Measurements from ENCODE around the gene LINGO4.

The LINGO4 gene

DNA sequence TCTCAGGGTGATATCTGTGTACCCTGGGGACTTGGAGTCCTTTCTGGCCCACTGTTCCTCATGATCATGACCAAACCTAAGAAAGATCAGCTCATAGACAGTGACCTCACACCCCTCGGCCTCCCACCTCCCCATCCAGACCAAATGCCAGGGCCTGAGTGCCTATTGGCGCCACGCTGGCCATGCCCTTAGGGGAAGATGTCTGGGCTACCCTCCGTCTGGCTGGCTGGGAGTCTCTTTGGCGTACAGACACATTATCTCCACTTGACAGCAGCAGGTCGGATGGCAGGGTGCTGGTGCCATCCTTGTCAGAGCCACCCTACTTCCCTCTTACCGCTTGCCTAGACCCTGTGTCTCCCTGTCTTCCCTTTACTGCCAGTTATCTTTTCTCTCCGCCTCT, 18.0 kb upstream of the LINGO4 start:
- H3K27ac ChIP-seq (ENCODE audit: low read depth, low read length), result no peak overlapping the region
- no peak overlapping the region for H2AFZ ChIP-seq (ENCODE audit: low read length, unreplicated experiment)
- peaks cover 4% of the 10 kb centered on the region; the same call in 1 of the 2 replicates for H3K27me3 ChIP-seq (ENCODE audit: insufficient read depth, low read length)
- H3K4me1 ChIP-seq (ENCODE audit: control insufficient read depth, insufficient read depth, low read length, unreplicated experiment), result peaks cover 3% of the 10 kb centered on the region
- H3K79me2 ChIP-seq (ENCODE audit: control insufficient read depth, insufficient read depth, low read length, unreplicated experiment), result no peaks in the 10 kb centered on the region
- no peak overlapping the region for H3K4me3 ChIP-seq (ENCODE audit: low read depth, low read length)
- no peaks in the 10 kb centered on the region for H3K36me3 ChIP-seq (ENCODE audit: insufficient read depth, low read length)

GRCh38 chr1:151822404-151822803, 17.2 kb upstream of the LINGO4 start:
- peaks cover 4% of the 10 kb centered on the region; the same call in 1 of the 2 replicates for H3K27me3 ChIP-seq (ENCODE audit: insufficient read depth, low read length)
- no peaks in the 10 kb centered on the region for H3K36me3 ChIP-seq (ENCODE audit: insufficient read depth, low read length)
- no peak overlapping the region for H2AFZ ChIP-seq (ENCODE audit: low read length, unreplicated experiment)
- H3K79me2 ChIP-seq (ENCODE audit: control insufficient read depth, insufficient read depth, low read length, unreplicated experiment), result no peaks in the 10 kb centered on the region
- H3K27ac ChIP-seq (ENCODE audit: low read depth, low read length), result no peak overlapping the region
- no peak overlapping the region for H3K4me3 ChIP-seq (ENCODE audit: low read depth, low read length)
- H3K4me1 ChIP-seq (ENCODE audit: control insufficient read depth, insufficient read depth, low read length, unreplicated experiment), result peaks cover 3% of the 10 kb centered on the region

DNA sequence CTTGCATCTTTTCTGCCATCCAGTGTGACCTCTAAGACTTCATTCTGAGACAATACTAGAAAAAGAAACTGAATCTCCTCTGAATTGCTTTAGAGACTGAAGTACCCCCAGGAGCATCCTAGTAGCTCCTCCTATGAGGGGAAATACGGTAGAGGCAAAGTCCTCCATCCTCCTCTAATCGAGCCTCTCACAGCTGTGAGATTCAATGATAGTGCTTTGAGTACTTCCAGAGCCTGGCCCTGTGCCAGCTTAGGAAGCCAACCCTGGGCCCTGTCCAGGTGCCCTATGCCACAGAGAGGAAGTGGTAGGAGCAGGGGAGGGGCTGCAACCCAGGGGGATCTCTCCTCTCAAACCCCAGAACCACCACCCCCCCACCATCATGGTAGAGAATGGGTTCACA, 15.7 kb upstream of the LINGO4 start:
- Histone ChIP-seq H3K4me1 (ENCODE audit: control insufficient read depth, insufficient read depth, low read length, unreplicated experiment) (peaks cover 3% of the 10 kb centered on the region), H3K4me3 (ENCODE audit: low read depth, low read length) (no peak overlapping the region)

DNA sequence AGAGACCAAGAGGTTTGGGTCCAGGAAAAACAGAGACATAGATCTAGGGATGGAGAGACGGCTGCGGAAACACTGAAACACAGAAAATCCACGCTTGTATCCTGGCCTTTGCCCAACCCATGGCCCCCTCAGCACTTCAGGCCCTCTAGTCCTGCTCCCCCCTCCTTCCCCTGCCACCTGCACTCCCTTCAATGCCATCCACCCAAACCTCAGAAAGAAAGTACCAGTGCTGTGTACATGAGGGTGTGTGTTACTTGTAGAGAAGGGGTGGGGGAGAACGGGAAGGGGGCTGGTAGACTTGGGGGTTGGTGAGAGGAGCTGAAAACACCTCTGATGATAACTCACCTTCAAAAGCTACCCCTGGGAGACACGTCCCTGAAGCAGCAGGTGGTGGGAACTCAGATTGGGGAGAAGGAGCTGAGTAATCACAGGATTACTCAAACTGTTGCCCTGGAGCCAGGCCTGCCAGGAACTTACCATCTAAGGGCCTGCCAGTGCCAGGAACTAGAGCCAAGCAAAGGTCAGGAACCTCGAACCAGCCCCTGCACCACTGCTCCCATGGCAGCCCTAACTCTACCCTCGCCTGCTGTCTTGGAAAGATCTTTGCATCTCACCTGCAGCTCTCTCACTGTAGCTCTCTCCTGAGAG, 14.9 kb upstream of the LINGO4 start:
- no peak overlapping the region for H2AFZ ChIP-seq (ENCODE audit: low read length, unreplicated experiment)
- no peak overlapping the region for H3K27ac ChIP-seq (ENCODE audit: low read depth, low read length)
- H3K27me3 ChIP-seq (ENCODE audit: insufficient read depth, low read length), result peaks cover 11% of the 10 kb centered on the region
- peaks cover 3% of the 10 kb centered on the region for H3K4me1 ChIP-seq (ENCODE audit: control insufficient read depth, insufficient read depth, low read length, unreplicated experiment)
- no peaks in the 10 kb centered on the region for H3K36me3 ChIP-seq (ENCODE audit: insufficient read depth, low read length)
- H3K4me3 ChIP-seq (ENCODE audit: low read depth, low read length), result no peak overlapping the region
- H3K79me2 ChIP-seq (ENCODE audit: control insufficient read depth, insufficient read depth, low read length, unreplicated experiment), result no peaks in the 10 kb centered on the region

More for the DNA sequence above, 15.7 kb upstream of the LINGO4 start:
- no peak overlapping the region for H3K27ac ChIP-seq (ENCODE audit: low read depth, low read length)
- peaks cover 6% of the 10 kb centered on the region; the same call in 1 of the 2 replicates for H3K27me3 ChIP-seq (ENCODE audit: insufficient read depth, low read length)
- no peak overlapping the region for H2AFZ ChIP-seq (ENCODE audit: low read length, unreplicated experiment)
- no peaks in the 10 kb centered on the region for H3K79me2 ChIP-seq (ENCODE audit: control insufficient read depth, insufficient read depth, low read length, unreplicated experiment)
- H3K36me3 ChIP-seq (ENCODE audit: insufficient read depth, low read length), result no peaks in the 10 kb centered on the region

- Histone ChIP-seq H3K36me3 (ENCODE audit: insufficient read depth, low read length) (no peaks in the 10 kb centered on the region), H2AFZ (ENCODE audit: low read length, unreplicated experiment) (no peak overlapping the region), H3K27me3 (ENCODE audit: insufficient read depth, low read length) (peaks cover 13% of the 10 kb centered on the region), H3K4me1 (ENCODE audit: control insufficient read depth, insufficient read depth, low read length, unreplicated experiment) (peaks cover 3% of the 10 kb centered on the region), H3K4me3 (ENCODE audit: low read depth, low read length) (no peak overlapping the region), H3K27ac (ENCODE audit: low read depth, low read length) (no peak overlapping the region), H3K79me2 (ENCODE audit: control insufficient read depth, insufficient read depth, low read length, unreplicated experiment) (no peaks in the 10 kb centered on the region)
Observed at GRCh38 chr1:151819227-151819835, 14.1 kb upstream of the LINGO4 start.

DNA sequence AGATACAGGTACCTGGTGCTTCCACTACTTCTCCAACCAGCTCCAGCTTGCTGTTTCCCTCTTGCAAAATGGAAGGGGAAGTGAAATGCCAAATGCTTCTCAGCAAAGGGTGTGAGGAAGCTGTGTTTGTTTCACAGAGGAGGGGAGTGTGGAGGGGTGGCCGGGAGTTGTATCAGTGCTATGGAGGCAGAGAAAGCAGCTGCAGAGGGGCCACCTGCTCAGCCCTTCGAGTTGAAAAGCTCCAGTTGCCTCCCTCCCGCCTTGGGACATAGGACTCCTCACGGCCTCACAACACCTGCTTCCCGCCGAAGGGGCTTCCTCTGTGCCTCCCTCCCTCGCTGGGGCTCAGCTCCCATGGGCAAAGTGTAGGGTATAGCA, 12.1 kb upstream of the LINGO4 start:
- H3K4me3 ChIP-seq (ENCODE audit: low read depth, low read length), result no peak overlapping the region
- peaks cover 3% of the 10 kb centered on the region for H3K4me1 ChIP-seq (ENCODE audit: control insufficient read depth, insufficient read depth, low read length, unreplicated experiment)
- H2AFZ ChIP-seq (ENCODE audit: low read length, unreplicated experiment), result no peak overlapping the region
- no peaks in the 10 kb centered on the region for H3K36me3 ChIP-seq (ENCODE audit: insufficient read depth, low read length)
- peaks cover 23% of the 10 kb centered on the region for H3K27me3 ChIP-seq (ENCODE audit: insufficient read depth, low read length)
- no peak overlapping the region for H3K27ac ChIP-seq (ENCODE audit: low read depth, low read length)
- H3K79me2 ChIP-seq (ENCODE audit: control insufficient read depth, insufficient read depth, low read length, unreplicated experiment), result no peaks in the 10 kb centered on the region

GRCh38 chr1:151816548-151817352, 11.5 kb upstream of the LINGO4 start:
- Histone ChIP-seq H3K36me3 (ENCODE audit: insufficient read depth, low read length) (no peaks in the 10 kb centered on the region), H3K4me3 (ENCODE audit: low read depth, low read length) (no peak overlapping the region), H3K27me3 (ENCODE audit: insufficient read depth, low read length) (peaks cover 23% of the 10 kb centered on the region), H3K27ac (ENCODE audit: low read depth, low read length) (no peak overlapping the region), H2AFZ (ENCODE audit: low read length, unreplicated experiment) (no peak overlapping the region), H3K79me2 (ENCODE audit: control insufficient read depth, insufficient read depth, low read length, unreplicated experiment) (no peaks in the 10 kb centered on the region), H3K4me1 (ENCODE audit: control insufficient read depth, insufficient read depth, low read length, unreplicated experiment) (peaks cover 3% of the 10 kb centered on the region)

DNA sequence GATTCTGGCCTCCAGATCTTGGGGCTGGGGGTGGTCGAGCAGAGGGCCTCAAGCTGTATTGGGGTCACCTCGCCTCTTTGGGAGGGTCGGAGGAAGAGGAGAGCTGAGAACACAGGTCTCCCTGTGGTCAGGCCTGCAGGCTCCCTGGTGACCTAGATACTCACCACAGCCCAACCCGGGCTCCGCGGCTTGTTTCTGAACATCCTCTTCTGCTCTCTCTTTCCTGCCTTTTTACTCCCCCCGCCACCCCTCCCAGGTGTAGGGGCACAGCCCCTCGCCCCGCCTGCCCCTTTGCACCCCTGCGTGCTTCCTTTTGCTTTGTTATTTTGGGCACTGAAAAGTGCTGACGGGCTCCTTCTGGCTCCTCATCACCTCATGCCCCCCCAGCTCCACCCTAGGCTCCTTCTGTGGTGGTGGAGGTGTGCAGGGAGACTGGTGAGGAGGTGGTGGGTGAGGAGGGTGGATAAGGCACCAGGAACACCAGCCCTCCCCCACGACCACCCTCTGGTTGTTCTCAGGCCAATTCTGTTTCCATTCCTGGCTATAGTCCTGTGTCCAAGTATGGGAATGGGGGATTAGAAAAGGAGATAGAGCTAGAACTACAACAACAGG, 10.6 kb upstream of the LINGO4 start:
- Histone ChIP-seq H3K27me3 (ENCODE audit: insufficient read depth, low read length) (peaks cover 23% of the 10 kb centered on the region), H3K36me3 (ENCODE audit: insufficient read depth, low read length) (no peaks in the 10 kb centered on the region), H3K79me2 (ENCODE audit: control insufficient read depth, insufficient read depth, low read length, unreplicated experiment) (no peaks in the 10 kb centered on the region), H3K4me1 (ENCODE audit: control insufficient read depth, insufficient read depth, low read length, unreplicated experiment) (peaks cover 12% of the 10 kb centered on the region), H3K4me3 (ENCODE audit: low read depth, low read length) (no peak overlapping the region), H2AFZ (ENCODE audit: low read length, unreplicated experiment) (no peak overlapping the region), H3K27ac (ENCODE audit: low read depth, low read length) (no peak overlapping the region)

GRCh38 chr1:151814971-151815545, 9.8 kb upstream of the LINGO4 start:
- Histone ChIP-seq H3K27ac (ENCODE audit: low read depth, low read length) (no peak overlapping the region), H2AFZ (ENCODE audit: low read length, unreplicated experiment) (no peak overlapping the region), H3K4me3 (ENCODE audit: low read depth, low read length) (no peak overlapping the region), H3K36me3 (ENCODE audit: insufficient read depth, low read length) (no peaks in the 10 kb centered on the region), H3K27me3 (ENCODE audit: insufficient read depth, low read length) (peaks cover 23% of the 10 kb centered on the region), H3K79me2 (ENCODE audit: control insufficient read depth, insufficient read depth, low read length, unreplicated experiment) (no peaks in the 10 kb centered on the region), H3K4me1 (ENCODE audit: control insufficient read depth, insufficient read depth, low read length, unreplicated experiment) (peaks cover 9% of the 10 kb centered on the region)

DNA sequence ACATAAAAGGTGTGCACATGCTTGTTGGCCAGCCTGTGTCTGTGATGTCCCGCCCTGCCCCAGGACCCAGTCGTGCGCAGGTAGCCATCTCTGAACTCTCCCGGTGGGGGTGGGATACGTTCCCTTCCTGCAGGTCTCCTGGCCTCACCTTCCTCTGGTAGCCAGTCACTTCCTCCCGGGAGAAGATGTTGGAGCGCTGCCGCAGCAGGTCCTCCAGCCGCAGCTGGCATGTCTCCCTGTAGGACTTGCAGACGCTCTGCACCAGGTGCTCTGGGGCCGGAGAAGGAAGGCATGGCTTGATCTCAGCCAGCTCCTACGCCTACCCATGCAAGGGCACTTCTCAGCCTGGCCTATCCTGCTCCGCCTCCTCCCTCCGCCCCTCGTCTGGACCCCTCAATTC, 9.2 kb upstream of the LINGO4 start:
- Histone ChIP-seq H3K36me3 (ENCODE audit: insufficient read depth, low read length) (no peaks in the 10 kb centered on the region), H3K4me1 (ENCODE audit: control insufficient read depth, insufficient read depth, low read length, unreplicated experiment) (peaks cover 9% of the 10 kb centered on the region), H3K4me3 (ENCODE audit: low read depth, low read length) (no peak overlapping the region), H3K79me2 (ENCODE audit: control insufficient read depth, insufficient read depth, low read length, unreplicated experiment) (no peaks in the 10 kb centered on the region), H3K27ac (ENCODE audit: low read depth, low read length) (no peak overlapping the region), H3K27me3 (ENCODE audit: insufficient read depth, low read length) (peaks cover 23% of the 10 kb centered on the region), H2AFZ (ENCODE audit: low read length, unreplicated experiment) (no peak overlapping the region)

Data from ACC112 (cell line).